OCI-LY7 (cell line): ENCODE measurements around the gene CFAP54.

Experiments
- CTCF ChIP-seq: fragments of 200-600 bp; sonication (generic); conservative IDR thresholded peaks from 2 replicates; pipeline ENCODE4 v1.5.1; 2014; ENCODE audit warnings: mild to moderate bottlenecking, antibody characterized with exemption, low read length, moderate library complexity, mixed read lengths
- EZH2phosphoT487 ChIP-seq: fragments of 200-600 bp; sonication (generic); IDR thresholded peaks from 2 replicates; pipeline ENCODE4 v1.6.1; 2018; ENCODE audit warnings: low read depth, borderline replicate concordance, mild to moderate bottlenecking, mixed run types, antibody characterized with exemption, low read length, moderate library complexity, mixed read lengths

DNA sequence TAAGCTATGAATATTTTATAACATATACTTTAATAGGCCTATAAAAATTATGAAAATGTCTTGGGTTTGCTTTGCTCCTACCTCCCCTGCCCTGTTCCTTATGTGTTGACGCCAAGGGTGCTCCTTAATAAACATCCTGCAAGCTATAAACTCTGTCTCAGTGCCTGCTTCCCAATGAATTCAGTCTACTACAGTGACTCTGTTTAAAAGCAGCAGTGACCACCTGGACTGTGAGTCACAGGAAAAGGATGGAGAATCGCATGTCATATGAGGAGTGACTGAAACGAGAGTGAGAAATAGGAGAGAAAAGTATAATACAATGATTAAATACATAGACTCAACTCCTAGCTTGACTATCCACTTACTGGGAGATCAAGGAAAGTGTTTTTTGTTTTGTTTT lies 41.1 kb upstream of the CFAP54 start:
- TF ChIP-seq CTCF (no peak), EZH2phosphoT487 (no peak)
